ENCODE results near the gene ZDHHC5.
"Not testable (repeated sequence)": the region's sequence is repeated elsewhere in the genome, so short reads cannot be mapped to it uniquely, and the experiment has no call there.

The ZDHHC5 gene

DNA sequence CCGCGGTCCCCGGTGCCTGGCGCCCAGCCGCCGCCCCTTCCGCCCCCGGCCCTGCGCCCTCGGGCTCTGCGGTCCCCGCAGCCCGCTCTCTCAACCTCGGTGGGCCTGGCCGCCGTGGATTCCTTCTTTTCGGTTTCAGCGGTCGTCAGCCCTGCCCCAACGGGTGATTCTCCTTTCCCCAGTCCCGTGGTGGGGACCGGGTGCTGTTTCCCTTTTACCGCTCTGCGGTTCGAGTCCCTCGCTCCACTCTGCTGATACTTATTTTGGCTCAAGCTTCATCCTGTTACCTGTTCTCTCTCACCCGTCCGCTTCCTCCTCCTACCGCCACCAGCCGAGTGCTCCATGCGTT, 494 bp downstream of the ZDHHC5 start:
- peak overlapping the region; percentile 97 for H3K4me3 ChIP-seq (ENCODE audit: low read depth, low read length)
- TF ChIP-seq, protein P1, sequence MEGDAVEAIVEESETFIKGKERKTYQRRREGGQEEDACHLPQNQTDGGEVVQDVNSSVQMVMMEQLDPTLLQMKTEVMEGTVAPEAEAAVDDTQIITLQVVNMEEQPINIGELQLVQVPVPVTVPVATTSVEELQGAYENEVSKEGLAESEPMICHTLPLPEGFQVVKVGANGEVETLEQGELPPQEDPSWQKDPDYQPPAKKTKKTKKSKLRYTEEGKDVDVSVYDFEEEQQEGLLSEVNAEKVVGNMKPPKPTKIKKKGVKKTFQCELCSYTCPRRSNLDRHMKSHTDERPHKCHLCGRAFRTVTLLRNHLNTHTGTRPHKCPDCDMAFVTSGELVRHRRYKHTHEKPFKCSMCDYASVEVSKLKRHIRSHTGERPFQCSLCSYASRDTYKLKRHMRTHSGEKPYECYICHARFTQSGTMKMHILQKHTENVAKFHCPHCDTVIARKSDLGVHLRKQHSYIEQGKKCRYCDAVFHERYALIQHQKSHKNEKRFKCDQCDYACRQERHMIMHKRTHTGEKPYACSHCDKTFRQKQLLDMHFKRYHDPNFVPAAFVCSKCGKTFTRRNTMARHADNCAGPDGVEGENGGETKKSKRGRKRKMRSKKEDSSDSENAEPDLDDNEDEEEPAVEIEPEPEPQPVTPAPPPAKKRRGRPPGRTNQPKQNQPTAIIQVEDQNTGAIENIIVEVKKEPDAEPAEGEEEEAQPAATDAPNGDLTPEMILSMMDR (IDR thresholded peaks at IDR 0.05; ENCODE audit: low read depth, low read length) = no peak

DNA sequence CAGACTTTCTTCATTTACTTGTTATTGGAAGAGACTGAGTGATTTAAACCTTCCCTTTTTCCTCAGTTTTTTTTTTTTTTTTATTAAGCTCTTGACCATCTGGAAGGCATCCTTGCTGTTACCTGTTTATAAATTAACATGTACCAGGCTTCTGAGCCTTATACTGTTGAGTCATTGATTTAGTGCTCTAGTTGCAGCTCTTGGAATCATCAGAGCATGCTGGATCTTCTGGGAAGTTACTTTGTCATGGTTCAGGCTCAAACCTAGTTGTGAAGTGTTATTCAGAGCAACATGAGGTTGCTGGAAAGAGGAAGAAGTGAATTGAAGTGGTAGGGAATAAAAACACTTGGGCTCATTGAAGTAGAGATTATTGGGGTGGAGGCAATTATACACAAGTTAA, 6.3 kb downstream of the ZDHHC5 start:
- no peak overlapping the region for H3K4me3 ChIP-seq (ENCODE audit: low read depth, low read length)
- TF ChIP-seq, protein P1 (IDR thresholded peaks at IDR 0.05; ENCODE audit: low read depth, low read length) = no peak

DNA sequence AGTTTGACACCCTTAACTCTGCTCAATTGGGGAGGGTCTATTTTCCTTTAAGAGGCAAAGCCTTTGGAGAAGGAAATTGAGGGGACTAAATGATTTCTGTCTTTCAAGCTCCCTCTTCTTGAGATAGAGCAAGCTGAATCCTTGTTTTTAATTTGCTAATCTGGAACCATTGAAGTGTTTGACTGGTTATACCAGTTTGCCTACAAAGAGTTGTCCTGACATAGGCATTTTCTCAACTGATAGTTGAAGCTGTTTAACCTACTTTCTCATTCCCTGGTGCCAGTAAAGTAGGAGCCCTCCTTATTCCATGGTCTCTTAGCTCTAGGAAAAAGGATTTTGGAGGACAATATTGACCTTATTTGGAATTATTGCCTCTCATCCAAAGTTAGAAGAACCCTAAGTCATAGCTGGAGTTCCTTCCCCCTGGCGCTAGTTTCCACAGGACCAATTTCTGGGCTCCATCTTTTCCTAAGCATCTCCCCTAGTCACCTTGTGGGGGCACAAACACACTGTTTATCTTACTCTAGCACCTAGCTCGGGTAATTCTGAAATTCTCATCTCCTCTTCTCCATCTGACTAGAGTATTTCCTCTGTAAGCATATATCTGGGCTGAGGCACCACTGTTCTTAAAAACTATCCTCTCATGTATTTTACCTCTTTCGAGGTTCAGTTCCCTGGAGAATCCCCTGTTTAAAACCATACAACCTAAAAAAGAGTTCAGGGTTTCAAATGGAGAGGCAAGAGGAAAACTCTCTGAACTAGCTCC, 7.4 kb downstream of the ZDHHC5 start:
- no peak overlapping the region for H3K4me3 ChIP-seq (ENCODE audit: low read depth, low read length)

DNA sequence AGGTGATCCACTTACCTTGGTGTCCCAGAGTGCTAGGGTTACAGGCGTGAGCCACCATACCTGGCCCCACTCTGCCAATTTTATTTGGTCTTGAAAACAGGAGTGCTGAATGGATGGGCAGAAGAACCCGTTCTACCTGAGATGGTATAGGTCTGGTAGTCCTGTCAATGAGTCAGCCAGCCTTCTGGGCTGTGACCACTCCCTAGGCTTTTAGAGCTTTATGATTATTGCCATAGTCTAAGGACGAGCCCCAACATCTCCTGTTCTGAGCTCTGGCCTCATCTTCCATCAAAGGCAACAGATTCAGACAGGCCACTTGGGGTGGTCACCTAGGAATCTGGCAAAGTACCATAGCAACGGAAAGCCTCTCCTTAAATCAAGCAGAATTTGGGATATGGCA, 11.5 kb downstream of the ZDHHC5 start:
- TF ChIP-seq, protein P1 (IDR thresholded peaks at IDR 0.05; ENCODE audit: low read depth, low read length) = no peak
- H3K4me3 ChIP-seq (ENCODE audit: low read depth, low read length) = no peak overlapping the region

More for the DNA sequence above, 7.4 kb downstream of the ZDHHC5 start:
- TF ChIP-seq, protein P1 (IDR thresholded peaks at IDR 0.05; ENCODE audit: low read depth, low read length) = no peak

DNA sequence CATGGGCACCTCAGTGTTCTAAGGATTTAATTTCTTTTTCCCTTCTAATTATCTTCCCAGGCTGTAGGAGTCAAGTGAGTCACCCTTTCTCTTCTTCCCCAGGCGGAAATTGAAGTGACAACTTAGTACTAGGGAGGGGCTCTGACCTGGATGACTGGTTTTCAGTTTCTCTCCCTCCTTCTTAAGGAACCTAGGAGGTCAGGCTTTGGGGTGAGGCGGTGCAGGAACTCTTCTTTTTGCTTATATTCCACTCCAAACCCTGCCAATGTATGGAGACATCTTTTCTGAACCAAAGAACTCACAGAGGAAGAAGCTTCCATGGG, 12.6 kb downstream of the ZDHHC5 start:
- H3K4me3 ChIP-seq (ENCODE audit: low read depth, low read length) = no peak overlapping the region
- TF ChIP-seq, protein P1 (IDR thresholded peaks at IDR 0.05; ENCODE audit: low read depth, low read length) = no peak

DNA sequence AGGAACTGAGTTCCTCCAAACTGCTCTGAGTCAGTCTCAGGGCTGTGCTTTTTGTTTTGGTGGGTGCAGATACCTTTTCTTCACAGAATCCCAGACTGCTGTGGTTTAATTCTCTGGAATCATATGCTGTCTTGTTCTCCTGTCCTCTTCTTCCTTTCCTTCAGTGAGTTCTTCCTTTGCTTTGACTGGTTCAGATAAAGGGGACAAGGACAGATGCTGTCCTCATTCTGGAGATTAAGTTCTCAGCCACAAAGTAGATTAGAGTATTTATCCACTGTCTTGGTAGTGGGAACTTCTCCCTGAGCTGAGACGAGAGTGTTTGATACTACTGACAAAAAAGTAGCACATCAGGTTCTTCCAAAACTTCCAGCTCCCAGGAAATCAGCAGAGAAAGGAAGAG, 13.3 kb downstream of the ZDHHC5 start:
- TF ChIP-seq, protein P1 (IDR thresholded peaks at IDR 0.05; ENCODE audit: low read depth, low read length) = no peak
- H3K4me3 ChIP-seq (ENCODE audit: low read depth, low read length) = no peak overlapping the region

DNA sequence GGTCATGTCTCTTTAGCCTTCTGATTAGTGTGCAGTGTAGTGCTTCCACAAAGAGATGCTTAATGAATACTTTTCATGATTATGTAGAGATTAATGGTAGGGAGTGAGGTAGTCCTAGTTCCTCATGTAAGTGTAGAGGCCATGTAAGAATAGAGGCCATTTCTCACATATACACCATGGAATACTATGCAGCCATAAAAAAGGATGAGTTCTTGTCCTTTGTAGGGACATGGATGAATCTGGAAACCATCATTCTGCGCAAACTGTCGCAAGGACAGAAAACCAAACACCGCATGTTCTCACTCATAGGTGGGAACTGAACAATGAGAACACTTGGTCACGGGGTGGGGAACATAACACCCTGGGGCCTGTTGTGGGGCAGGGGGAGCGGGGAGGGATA, 22.6 kb downstream of the ZDHHC5 start:
- not testable (repeated sequence) for H3K4me3 ChIP-seq (ENCODE audit: low read depth, low read length)

DNA sequence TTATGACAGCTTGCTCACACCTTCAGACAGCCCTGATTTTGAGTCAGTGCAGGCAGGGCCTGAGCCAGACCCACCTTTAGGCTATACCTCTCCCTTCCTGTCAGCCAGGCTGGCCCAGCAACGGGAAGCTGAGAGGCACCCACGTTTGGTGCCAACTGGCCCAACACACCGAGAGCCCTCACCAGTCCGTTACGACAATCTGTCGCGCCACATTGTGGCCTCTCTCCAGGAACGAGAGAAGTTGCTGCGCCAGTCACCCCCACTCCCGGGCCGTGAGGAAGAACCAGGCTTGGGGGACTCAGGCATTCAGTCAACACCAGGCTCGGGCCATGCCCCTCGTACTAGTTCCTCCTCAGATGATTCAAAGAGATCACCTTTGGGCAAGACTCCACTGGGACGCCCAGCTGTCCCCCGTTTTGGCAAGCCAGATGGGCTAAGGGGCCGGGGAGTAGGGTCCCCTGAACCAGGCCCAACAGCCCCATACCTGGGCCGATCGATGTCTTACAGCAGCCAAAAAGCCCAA, 31.0 kb downstream of the ZDHHC5 start:
- H3K4me3 ChIP-seq (ENCODE audit: low read depth, low read length) = no peak overlapping the region
- TF ChIP-seq, protein P1 (IDR thresholded peaks at IDR 0.05; ENCODE audit: low read depth, low read length) = no peak

Data from WI38 (cell line).